Hepatocyte (in vitro differentiated cells): Measurements from ENCODE around the gene PPP4R4. TPM values are rescaled to one million over a fixed set of nuclear protein-coding genes. Genes with fewer than 3 reads are reported as not detected.

ENCODE experiments used
- DNase-seq: peaks from one replicate; pipeline ENCODE4 v3.0.0-alpha.2; 2016; ENCODE audit warnings: low spot score
- H2AFZ ChIP-seq: fragments of 200-600 bp; sonication (generic); 2 replicates; pipeline ENCODE4 v1.6.0; 2016; ENCODE audit warnings: antibody characterized with exemption, mild to moderate bottlenecking
- H3K27ac ChIP-seq: fragments of 200-600 bp; sonication (generic); 2 replicates; pipeline ENCODE4 v1.5.1; 2016; ENCODE audit warnings: mild to moderate bottlenecking
- H3K27me3 ChIP-seq: fragments of 200-600 bp; sonication (generic); 2 replicates; pipeline ENCODE4 v1.6.1; 2016
- H3K36me3 ChIP-seq: fragments of 200-600 bp; sonication (generic); replicated peaks from 2 replicates; pipeline ENCODE4 v1.5.1; 2016; ENCODE audit warnings: low read depth; ENCODE audit not compliant: insufficient read depth
- H3K4me1 ChIP-seq: fragments of 200-600 bp; sonication (generic); 2 replicates; pipeline ENCODE4 v1.5.1; 2016; ENCODE audit warnings: mild to moderate bottlenecking, moderate library complexity; ENCODE audit not compliant: insufficient read depth
- H3K4me2 ChIP-seq: fragments of 200-600 bp; sonication (generic); 2 replicates; pipeline ENCODE4 v1.6.0; 2016
- H3K4me3 ChIP-seq: fragments of 200-600 bp; sonication (generic); 2 replicates; pipeline ENCODE4 v1.5.1; 2016; ENCODE audit warnings: mild to moderate bottlenecking
- H3K79me2 ChIP-seq: fragments of 200-600 bp; sonication (generic); 2 replicates; pipeline ENCODE4 v1.6.0; 2017; ENCODE audit warnings: mild to moderate bottlenecking
- H3K9me2 ChIP-seq: fragments of 200-600 bp; sonication (generic); replicated peaks from 2 replicates; pipeline ENCODE4 v1.6.0; 2017; ENCODE audit warnings: mild to moderate bottlenecking; ENCODE audit not compliant: insufficient read depth
- H3K9me3 ChIP-seq: fragments of 200-600 bp; sonication (generic); 2 replicates; pipeline ENCODE4 v1.5.1; 2016; ENCODE audit warnings: low read depth, mild to moderate bottlenecking
- H4K20me1 ChIP-seq: fragments of 200-600 bp; sonication (generic); 2 replicates; pipeline ENCODE4 v1.6.0; 2016; ENCODE audit warnings: mild to moderate bottlenecking; ENCODE audit not compliant: insufficient read depth, poor library complexity, severe bottlenecking
- EZH2 ChIP-seq: fragments of 200-600 bp; sonication (generic); IDR thresholded peaks from 2 replicates; pipeline ENCODE4 v1.6.1; 2016; ENCODE audit warnings: antibody characterized with exemption, mild to moderate bottlenecking, borderline replicate concordance
- EZH2phosphoT487 ChIP-seq: fragments of 200-600 bp; sonication (generic); IDR thresholded peaks from one replicate; pipeline ENCODE4 v1.6.1; 2018; ENCODE audit warnings: antibody characterized with exemption, mild to moderate bottlenecking, low read depth, moderate library complexity; ENCODE audit not compliant: unreplicated experiment, severe bottlenecking
- WGBS: methylation state at CpG from one replicate; pipeline ENCODE4 v1.1.6; 2016; ENCODE audit warnings: low lambda C conversion rate; ENCODE audit errors: missing lambda C conversion rate; 5-methylcytosine and 5-hydroxymethylcytosine counted together
- polyA plus RNA-seq: library from polyadenylated mRNA; unstranded; fragments of >200 nt; fragmentation: Nextera tagmentation; extraction: Ambion mirVana; gene quantifications from 2 replicates; pipeline ENCODE4 v1.2.1, GENCODE V29; 2016
- total RNA-seq: library from RNA; depleted of rRNA; stranded (reverse); fragments of >200 nt; gene quantifications from 2 replicates; pipeline ENCODE4 v1.2.3, GENCODE V29; 2014
- TF ChIP-seq, protein P1 (sequence below): fragments of 200-600 bp; sonication (generic); IDR thresholded peaks from 2 replicates; pipeline ENCODE4 v1.5.1; 2016; ENCODE audit warnings: antibody characterized with exemption, mild to moderate bottlenecking; ENCODE audit not compliant: poor library complexity

The PPP4R4 gene
- total and polyA plus RNA-seq, 2 experiments from 2014 or later: 1.0 to 3.8 TPM

DNA sequence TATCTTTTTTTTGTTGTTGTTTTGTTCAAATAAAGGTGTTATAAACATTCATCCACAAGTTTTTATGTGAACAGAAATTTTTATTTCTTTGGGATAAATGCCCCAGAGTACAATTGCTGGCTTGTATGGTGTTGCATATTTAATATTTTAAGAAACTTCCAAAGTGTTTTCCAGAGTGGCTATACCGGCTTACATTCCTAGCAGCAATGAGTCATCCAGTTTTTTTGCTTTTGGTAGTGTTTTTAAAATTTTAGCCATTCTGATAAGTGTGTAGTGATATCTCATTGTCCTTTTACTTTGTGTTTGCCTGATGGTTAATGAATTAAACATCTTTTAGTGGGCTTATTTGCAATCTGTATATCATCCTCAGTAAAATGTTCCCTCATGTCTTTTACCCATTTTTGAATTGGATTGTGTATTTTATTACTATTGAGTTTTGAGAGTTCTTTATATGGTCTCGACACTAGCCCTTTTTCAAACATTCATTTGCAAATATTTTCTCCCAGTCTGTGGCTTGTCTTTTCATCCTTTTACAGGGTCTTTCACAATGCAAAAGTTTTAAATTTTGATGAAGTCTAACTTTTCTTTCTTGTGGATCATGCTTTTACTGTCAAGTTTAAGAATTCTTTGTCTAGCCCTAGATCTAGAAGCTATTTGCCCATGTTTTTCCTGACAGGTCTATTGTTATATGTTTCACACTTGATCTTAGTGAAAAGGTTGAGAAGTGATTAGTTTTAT, 29.5 kb downstream of the PPP4R4 start:
- no peak for DNase-seq
- Histone ChIP-seq H2AFZ (no peak overlapping the region), H4K20me1 (no peaks in the 10 kb centered on the region), H3K27ac (no peak overlapping the region), H3K9me3 (no peaks in the 10 kb centered on the region), H3K4me1 (no peaks in the 10 kb centered on the region), H3K27me3 (no peaks in the 10 kb centered on the region), H3K4me2 (no peak overlapping the region), H3K9me2 (no peaks in the 10 kb centered on the region), H3K79me2 (no peaks in the 10 kb centered on the region), H3K4me3 (no peak overlapping the region), H3K36me3 (no peaks in the 10 kb centered on the region)
- TF ChIP-seq, protein P1, sequence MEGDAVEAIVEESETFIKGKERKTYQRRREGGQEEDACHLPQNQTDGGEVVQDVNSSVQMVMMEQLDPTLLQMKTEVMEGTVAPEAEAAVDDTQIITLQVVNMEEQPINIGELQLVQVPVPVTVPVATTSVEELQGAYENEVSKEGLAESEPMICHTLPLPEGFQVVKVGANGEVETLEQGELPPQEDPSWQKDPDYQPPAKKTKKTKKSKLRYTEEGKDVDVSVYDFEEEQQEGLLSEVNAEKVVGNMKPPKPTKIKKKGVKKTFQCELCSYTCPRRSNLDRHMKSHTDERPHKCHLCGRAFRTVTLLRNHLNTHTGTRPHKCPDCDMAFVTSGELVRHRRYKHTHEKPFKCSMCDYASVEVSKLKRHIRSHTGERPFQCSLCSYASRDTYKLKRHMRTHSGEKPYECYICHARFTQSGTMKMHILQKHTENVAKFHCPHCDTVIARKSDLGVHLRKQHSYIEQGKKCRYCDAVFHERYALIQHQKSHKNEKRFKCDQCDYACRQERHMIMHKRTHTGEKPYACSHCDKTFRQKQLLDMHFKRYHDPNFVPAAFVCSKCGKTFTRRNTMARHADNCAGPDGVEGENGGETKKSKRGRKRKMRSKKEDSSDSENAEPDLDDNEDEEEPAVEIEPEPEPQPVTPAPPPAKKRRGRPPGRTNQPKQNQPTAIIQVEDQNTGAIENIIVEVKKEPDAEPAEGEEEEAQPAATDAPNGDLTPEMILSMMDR: no peak
- no peak for TF ChIP-seq EZH2phosphoT487
- no peak for TF ChIP-seq EZH2
- 79% methylated on average over 2 of the region's 2 CpGs for WGBS

GRCh38 chr14:94213021-94213420, 38.9 kb downstream of the PPP4R4 start:
- Histone ChIP-seq H3K79me2 (no peaks in the 10 kb centered on the region), H3K36me3 (no peaks in the 10 kb centered on the region), H4K20me1 (no peaks in the 10 kb centered on the region), H3K4me3 (no peak overlapping the region), H3K9me3 (no peaks in the 10 kb centered on the region), H3K4me1 (no peaks in the 10 kb centered on the region), H2AFZ (no peak overlapping the region), H3K27ac (no peak overlapping the region), H3K4me2 (no peak overlapping the region), H3K9me2 (no peaks in the 10 kb centered on the region), H3K27me3 (no peaks in the 10 kb centered on the region)
- WGBS: 90% methylated on average over 1 of the region's 1 CpG
- no peak for TF ChIP-seq EZH2
- TF ChIP-seq EZH2phosphoT487: no peak
- TF ChIP-seq, protein P1: no peak
- DNase-seq: no peak

GRCh38 chr14:94213741-94214140, 39.6 kb downstream of the PPP4R4 start:
- H3K27me3 ChIP-seq: no peaks in the 10 kb centered on the region
- no peak overlapping the region for H3K4me2 ChIP-seq
- WGBS: 76% methylated on average over 2 of the region's 2 CpGs
- DNase-seq: no peak
- no peaks in the 10 kb centered on the region for H3K9me2 ChIP-seq
- no peaks in the 10 kb centered on the region for H3K4me1 ChIP-seq
- no peaks in the 10 kb centered on the region for H3K36me3 ChIP-seq
- H3K4me3 ChIP-seq: no peak overlapping the region
- no peaks in the 10 kb centered on the region for H4K20me1 ChIP-seq
- H2AFZ ChIP-seq: no peak overlapping the region
- TF ChIP-seq EZH2 (no peak), EZH2phosphoT487 (no peak)
- TF ChIP-seq, protein P1: no peak
- no peaks in the 10 kb centered on the region for H3K9me3 ChIP-seq
- H3K27ac ChIP-seq: no peak overlapping the region
- H3K79me2 ChIP-seq: no peaks in the 10 kb centered on the region
